Limb (tissue), 2 donors: ENCODE data around the gene PLEKHG5.
"Not testable (repeated sequence)": the region's sequence is repeated elsewhere in the genome, so short reads cannot be mapped to it uniquely, and the experiment has no call there.

Source experiments
- DNase-seq, 2 donors: peaks; one replicate each; pipeline ENCODE4 v3.0.0-alpha.2; 2016; ENCODE audit errors: extremely low spot score in 2 of 2

Gene PLEKHG5

DNA sequence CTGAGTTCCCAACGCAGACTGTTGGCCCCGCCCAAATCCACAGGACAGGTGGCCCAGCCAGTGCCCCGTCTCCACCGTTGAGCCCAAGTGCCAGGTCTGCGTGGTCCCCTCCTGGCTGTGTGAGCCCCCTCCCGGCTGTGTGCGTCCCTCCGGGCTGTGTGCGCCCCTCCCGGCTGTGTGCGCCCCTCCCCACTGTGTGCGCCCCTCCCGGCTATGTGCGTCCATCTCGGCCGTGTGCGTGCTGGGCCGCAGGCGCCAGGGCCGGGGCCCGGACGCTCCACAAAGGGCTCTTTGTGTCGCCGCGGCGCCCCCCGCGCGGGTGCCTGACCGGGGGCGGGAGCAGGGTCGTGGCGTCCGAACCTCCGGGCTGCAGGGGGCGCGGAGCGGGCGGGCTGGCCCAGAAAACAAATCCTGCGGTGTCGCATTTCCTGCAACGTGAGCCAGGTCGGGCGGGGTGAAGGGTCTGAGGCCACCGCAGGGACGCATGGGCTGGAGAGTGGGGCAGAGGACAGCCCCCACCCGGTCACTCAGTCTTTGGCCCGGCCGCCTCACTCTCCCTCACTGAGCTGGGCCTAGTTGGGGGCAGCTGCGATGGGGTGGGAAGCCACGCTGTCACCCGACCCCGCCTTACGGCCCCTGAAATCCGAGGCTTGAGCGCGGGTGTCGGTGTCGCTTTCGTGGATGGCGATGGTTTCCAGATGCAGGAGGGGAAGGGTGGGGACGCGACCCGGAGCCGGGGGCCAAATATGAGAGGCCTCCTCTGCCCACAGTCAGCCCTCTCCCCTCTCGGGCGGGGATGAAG is 44.2 kb downstream of the PLEKHG5 start:
- no peak for DNase-seq

DNA sequence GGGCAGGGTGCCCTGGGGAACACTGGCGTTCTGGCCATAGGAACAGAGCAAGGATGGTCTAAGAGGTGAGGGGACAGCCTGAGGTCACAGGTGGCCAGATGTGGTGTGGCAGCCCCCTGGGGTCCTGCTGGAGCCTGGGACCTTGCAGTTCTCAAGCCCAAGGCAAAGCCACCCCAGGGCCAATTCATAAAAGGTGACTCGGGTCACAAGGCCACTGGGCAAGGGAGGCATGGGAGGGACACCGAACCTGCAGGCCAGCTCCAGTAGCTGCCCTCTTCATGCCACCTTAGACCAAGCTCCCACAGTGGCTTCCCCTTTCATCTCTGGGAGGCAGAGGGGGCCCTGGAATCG is 44.8 kb downstream of the PLEKHG5 start:
- no peak for DNase-seq

DNA sequence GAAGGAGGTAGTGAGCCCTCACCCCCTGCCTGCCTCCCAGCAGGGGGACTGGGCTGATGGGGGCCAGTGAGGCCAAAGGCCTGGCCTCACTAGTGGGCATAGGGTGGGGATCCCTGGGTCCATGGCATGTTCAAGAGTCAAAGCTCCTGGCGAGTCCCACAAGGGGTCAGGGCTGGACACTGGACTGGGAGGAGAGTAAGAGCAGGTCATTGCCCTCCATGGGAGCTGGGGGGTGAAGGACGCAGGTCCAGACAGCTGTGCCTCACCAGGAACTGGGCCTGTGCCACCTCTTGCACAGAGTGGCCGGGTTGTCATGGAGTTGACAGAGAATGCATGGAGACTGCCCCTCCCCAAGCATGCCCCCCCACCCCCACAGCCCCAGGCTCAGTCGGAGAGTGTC is 45.5 kb downstream of the PLEKHG5 start:
- DNase-seq, result not testable (repeated sequence)

DNA sequence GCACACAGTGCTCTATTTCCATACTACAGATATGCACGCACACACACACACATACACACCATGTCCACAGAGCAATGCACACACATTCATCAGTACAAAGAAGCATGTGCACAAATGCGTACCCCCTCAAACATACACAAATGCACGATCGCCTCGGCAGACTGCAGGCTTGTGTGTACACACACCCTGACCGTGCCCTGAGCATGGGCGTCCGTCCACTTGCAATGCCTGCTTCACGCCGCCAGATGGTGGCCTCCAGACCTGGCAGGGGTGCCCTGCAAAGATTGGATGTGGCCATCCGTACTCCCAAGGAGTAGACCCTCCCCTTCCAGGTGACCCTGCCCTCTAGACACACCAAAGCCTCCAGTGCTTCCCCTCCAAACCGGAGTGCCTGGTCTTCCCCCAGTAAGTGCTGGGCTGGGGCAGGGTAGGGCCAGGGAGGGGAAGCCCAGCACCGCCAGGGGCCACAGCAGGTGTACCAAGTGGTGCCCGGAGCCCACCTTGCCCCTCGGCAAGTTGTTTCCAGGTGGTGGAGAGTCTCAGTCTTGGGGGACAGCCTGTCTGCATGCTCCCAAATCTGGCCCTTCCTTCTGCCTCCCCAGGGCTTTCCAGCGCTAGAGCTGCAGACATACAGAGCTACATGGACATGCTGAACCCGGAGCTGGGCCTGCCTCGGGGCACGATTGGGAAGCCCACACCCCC is 46.3 kb downstream of the PLEKHG5 start:
- no peak for DNase-seq

DNA sequence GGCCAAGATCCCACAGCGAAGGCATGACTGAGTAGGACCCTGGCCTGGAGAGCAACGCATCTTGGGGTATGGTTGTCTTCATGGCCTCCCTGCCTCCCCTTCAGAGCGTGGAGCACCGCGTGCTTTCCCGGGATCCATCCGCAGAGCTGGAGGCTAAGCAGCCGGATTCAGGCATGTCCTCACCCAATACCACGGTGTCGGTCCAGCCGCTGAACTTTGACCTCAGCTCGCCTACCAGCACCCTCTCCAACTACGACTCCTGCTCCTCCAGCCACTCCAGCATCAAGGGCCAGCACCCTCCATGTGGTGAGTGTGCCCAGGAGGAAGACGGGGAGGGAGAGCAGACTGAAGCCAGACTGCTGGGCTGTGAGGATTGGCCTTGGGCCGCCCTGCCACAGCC is 47.1 kb downstream of the PLEKHG5 start:
- DNase-seq, result no peak

DNA sequence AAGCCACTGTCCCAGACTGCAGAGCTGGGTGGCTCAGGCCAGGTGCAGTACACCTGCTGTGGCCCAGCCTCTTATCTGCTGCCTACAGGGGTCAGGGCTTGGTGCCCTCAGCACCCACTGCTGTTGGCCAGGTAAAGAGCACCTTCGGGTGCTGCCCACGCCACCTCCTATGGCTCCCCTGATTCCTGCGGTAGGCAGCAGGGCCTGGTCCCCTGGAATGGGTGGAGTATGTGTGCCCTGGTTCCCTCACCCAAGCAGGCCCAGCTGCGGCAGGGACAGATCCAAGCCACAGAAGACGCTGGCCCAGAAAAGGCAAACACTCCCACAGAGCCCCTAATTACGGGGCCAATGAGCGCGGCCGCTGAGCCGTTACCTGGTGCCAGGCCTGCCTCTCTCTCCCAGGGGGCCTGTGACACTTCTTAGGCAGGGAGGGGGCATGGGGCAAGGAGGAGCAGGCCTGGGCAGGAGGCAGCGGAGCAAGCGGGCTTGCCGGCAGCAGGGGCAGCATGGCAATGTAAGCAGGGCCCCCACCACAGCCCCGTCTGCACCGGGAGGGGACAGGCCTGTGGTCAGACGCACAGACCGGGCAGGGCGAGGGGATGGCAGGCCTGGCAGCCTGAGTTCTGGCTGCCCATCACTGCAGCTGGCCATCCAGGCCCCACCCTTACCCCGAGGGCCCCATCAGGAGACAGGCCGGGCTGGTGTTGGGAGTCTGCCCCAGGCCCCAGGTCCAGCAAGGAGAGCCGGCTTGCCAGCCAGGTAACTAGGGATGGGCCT is 47.9 kb downstream of the PLEKHG5 start:
- no peak for DNase-seq

DNA sequence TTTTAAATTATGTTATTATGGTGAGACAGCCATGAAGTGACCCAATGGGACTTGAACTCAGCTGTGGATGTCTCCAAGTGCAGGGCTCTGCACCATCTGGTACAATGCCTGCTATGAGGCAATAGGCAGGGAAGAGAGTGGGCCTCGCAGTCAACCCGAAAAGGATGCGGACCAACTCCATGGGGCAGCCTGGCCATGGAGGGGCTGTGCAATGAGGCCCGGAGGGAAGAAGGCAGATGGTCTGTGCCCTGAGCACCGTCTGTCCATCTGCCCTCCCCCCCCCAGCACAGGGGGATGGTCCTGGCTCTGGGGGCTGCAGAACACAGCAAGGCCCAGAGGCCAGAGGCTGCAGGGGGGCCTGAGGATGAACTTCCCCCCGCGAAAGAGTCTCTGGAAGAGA is 49.9 kb downstream of the PLEKHG5 start:
- no peak for DNase-seq

DNA sequence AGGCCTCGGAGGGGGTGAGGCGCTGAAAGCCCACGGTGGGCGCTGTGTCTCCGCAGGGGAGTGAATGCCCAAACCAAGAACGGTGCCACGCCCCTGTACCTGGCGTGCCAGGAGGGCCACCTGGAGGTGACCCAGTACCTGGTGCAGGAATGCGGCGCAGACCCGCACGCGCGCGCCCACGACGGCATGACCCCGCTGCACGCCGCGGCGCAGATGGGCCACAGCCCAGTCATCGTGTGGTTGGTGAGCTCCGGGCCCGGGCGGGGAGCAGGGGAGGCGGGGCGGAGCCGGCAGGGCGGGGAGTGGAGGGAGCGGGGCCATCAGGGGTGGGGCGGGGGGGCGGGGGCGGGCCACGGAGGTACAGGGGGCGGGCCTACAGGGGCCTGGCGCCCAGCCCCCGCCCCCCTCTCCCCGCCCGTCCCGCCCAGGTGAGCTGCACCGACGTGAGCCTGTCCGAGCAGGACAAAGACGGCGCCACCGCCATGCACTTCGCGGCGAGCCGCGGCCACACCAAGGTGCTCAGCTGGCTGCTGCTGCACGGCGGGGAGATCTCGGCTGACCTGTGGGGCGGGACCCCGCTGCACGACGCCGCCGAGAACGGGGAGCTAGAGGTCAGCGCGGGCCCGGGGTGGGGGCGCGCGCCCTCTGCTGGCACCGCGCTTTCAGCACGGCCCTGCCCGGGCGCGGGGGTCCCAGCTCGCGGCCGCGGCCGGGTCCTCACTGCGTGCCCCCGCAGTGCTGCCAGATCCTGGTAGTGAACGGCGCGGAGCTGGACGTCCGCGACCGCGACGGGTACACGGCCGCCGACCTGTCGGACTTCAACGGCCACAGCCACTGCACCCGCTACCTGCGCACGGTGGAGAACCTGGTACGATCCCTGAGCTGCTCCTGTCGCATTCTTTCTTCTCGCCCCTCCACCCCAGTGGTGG is 51.0 kb downstream of the PLEKHG5 start:
- no peak for DNase-seq

DNA sequence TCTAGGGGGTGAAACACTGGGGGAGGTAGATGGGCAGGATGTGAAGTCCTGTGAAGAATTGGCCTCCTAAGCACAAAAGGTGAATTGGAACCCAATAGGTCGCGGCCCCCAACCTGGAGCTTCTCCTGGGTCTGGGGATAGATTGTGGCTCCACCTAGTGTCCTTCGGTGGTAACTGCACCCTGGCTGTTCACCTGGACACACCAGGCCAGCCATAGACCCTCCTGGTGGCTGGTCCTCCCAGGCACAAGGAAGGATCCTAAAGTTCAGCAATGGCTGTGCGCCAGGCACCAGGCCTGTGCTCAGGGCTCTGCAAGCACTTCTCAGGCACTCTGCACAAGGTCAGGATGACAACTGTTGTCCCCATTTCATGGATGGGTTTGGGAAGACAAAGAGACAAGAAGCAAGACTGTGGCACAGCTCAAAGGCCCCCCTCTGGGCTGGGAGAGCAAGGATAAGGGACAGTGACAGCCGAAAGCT is 53.4 kb downstream of the PLEKHG5 start:
- peak; percentile 44 to 79 for DNase-seq

DNA sequence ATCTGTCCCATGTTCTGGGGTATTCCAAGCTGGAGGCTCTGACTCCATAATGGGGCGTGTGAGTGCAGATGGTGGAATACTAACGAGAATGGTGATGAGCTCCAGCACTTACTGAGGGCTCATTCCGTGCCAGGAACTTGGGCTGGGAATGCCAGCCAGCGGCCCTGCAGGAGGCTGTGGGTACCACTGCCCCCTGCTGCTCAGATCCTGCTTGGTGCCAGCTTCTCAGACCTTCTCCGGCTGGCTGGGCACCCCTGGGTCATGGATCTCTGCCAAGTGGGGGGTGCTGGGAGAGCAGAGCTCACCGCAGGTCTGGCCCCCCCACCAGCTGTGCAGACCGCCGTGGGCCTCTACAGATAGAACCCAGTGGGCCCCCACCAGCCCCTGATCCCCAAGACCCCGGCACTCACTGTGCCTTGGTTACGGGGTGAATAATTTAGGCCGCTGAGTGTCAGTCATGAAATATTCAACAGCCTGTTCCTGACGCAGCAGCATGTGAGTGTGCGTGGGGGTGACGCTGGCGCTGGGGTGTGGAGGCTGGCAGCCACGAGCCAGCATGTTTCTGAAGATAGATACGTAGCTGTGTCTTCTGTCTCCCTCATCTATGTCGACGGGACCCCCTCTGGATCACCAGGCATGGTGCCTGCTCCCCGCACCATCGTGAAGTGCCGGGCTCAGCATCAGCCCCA is 54.3 kb downstream of the PLEKHG5 start:
- not testable (repeated sequence) for DNase-seq

DNA sequence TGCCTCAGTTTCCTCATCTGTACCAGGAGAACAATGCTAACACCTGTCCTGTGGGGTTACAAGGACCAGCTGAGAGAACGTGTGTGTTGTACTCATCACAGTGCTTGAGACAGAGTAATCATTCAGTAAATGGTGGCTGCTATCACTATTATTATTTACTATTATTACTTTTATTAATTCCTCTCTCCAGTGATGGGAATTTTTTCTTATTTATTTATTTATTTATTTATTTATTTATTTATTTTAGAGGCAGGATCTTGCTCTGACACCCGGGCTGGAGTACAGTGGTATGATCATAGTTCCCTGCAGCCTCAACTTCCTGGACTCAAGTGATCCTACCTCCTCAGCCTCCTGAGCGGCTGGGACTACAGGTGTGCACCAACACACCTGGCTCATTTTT is 55.2 kb downstream of the PLEKHG5 start:
- DNase-seq, result not testable (repeated sequence)

DNA sequence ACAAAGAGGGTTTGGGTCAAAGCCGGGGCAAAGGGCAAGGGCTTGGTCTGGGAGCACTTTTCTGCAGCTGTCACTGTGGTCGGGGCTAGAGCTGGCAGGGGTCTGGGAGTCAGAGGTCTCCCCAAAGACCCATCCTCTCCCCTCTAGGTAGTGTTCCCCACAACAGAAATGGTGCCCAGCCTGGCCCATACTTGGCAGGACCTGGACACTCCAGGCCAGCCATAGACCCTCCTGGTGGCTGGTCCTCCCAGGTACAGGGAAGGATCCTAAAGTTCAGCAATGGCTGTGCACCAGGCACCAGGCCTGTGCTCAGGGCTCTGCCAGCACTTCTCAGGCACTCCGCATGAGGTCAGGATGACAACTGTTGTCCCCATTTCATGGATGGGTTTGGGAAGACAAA is 55.9 kb downstream of the PLEKHG5 start:
- no peak for DNase-seq

DNA sequence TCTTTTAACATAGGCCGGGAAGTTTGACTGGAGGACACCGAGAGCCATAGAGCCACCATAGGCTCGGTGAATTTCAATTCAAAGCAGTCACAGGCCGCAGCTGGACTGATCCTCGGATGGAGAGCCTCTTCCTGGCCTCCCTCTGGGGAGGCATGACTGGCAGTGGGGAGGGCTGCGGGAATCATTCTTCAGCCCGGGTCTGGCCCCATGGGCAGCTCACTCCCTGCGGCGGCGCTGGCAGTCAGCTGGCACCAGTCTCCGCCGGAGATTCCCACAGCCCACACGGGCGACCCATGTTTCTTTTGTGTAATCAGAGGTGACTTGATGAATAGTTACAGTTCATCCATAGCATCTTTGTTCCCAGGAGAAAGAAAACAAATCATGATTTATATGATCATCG is 56.3 kb downstream of the PLEKHG5 start:
- no peak for DNase-seq

DNA sequence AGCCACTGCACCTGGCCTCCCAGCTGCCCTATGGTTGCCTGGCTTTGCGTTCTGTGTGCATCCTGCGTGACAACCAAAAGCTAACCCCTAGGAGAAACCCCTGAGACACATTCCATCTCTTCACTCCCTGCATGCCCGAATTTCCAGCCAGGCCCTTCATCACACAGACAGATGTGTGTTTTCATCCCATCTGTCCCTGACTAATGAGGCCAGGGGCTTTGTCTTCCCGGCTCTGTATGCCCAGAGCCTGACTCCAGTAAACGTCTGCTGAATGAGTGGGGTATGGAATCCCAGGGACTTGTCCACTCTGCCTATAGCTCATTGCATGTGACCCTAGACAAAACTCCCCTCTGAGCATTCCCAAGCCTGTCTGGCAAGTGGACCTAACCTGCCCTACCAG is 57.3 kb downstream of the PLEKHG5 start:
- no peak for DNase-seq

DNA sequence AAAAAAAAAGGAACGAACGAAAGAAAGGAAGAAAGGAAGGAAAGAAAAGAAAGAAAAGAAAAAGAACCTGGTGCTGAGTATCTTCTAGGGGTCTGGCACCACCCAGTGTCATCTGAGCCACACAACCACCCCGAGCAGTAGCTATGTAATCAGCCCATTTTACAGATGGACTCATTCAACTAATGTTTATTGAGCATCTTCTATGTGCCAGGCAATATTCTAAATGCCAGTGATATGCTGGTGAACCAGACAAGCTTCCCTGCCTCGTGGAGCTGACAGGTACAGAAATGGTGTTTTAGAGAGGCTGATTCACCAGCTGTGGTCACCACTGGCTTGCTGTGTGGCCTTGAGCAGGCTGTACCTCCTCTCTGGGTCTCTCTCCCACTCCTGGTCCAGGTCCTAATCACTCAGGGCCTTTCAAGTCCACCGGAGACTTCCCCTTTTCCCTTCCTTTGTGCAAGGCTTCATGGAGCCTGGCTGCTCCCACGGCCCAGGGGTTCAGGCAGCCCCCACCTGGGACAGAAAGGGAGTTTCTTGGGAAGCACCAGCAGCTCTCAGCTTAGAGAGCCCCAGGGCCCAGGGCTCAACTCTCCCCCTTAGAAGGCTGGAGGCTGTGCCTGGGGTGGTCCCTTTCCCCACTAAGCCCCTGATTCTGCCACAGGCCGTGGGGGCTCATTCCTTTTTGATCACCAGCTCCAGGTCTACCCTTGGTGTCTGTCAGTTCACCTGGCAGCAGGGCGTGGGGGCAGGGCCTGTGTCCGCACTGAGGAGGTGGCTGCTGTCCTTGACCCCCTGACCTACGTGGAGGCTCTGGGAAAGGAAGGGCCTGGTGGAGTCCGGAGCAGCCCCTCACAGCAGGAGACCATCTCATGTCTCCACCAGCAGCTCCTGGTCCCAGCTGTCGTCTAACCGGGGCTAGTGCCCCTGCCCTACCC is 59.6 kb downstream of the PLEKHG5 start:
- DNase-seq, result not testable (repeated sequence)

DNA sequence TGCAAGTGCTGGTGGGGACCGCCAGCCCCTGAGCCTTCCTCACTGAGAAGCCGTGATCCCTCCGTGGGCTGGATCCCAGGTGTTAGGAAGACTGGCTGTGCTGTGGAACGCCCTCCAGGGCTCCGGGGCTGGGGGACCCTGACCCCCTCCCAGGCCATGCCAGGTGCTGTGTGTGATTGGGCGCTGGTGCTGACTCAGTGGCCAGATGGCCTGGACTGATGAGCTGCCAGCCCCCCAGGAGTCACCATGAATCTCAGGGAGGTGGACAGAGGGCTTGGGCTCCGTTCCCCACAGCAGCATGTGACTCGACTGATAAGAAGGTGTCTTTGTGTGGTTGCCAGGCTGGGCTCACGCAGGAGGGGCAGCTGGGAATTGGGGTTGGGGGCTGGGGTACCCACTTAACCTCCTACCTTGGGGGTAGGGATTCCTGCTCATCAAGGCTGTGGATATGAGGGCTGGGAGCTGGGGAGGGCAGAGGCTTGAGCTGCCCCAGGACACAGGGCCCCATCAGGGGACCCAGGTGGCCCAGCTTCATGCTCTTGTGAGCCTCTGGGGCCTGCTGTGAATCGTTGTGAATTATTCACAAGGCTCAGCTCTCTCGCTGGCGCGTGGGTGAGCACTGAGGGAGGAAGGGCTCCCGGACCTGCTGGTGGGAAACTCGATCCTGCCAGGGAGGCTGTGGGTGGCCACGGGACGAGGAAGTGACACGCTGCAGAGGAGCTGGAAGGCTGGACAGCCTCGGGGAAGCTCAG is 61.6 kb downstream of the PLEKHG5 start:
- DNase-seq, result not testable (repeated sequence)

DNA sequence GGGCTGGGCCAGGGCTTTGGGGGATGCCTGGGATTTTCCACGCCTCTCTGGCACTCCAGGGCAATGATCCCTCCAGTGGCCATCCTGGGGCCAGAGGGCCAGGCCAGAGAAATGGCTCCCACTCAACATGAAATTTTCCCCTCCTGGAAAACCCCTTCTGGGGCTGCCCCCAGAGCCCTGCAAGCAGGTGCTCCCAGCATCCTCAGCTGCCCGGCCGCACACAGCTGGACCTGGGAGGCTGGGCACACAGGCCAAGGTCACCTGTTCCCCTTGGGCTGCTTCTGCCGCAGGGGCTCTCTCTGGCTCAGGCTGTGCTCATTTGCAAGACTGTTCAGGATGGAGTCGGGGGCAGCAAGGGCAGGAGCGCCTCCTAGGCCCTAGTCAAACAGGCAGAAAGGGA is 63.0 kb downstream of the PLEKHG5 start:
- not testable (repeated sequence) for DNase-seq
